Heart right ventricle (tissue), 16 donors: ENCODE measurements around the gene DGLUCY. TPM values are rescaled to one million over a fixed set of nuclear protein-coding genes. Genes with fewer than 3 reads are reported as not detected.
A peak's percentile ranks its signal among the peaks of the same experiment; 100 is the strongest.
"Not testable (repeated sequence)": the region's sequence is repeated elsewhere in the genome, so short reads cannot be mapped to it uniquely, and the experiment has no call there.

Experiments used
- ATAC-seq, 8 donors: fragments of 200-7000 bp; cut with Tn5 transposase; one replicate each; pipeline ENCODE4 v1.9.1; 2020; ENCODE audit warnings: mild to moderate bottlenecking in 8 of 8, moderate library complexity in 8 of 8, moderate number of reproducible peaks in 1 of 8
- DNase-seq, 2 donors: peaks; one replicate each; pipeline ENCODE4 v3.0.0-alpha.2; 2020
- H3K27ac ChIP-seq, 10 donors: fragments of 200-600 bp; sonication (generic) in 2 of 10; one replicate each; pipeline versions ENCODE4 v1.5.0 to v1.8.0; 2020 to 2022; ENCODE audit warnings: mild to moderate bottlenecking in 3 of 10
- H3K27me3 ChIP-seq, 7 donors: fragments of 200-600 bp; one replicate each; pipeline ENCODE4 v1.8.0; 2021 to 2022; ENCODE audit warnings: mild to moderate bottlenecking in 2 of 7
- H3K36me3 ChIP-seq, 9 donors: fragments of 200-600 bp; sonication (generic) in 1 of 9; one replicate each; pipeline versions ENCODE4 v1.5.0 to v1.8.0; 2020 to 2022; ENCODE audit warnings: mild to moderate bottlenecking in 2 of 9
- H3K4me1 ChIP-seq, 9 donors: fragments of 200-600 bp; sonication (generic) in 1 of 9; one replicate each; pipeline versions ENCODE4 v1.5.0 to v1.8.0; 2020 to 2022; ENCODE audit warnings: mild to moderate bottlenecking in 4 of 9
- H3K4me3 ChIP-seq, 10 donors: fragments of 200-600 bp; sonication (generic) in 2 of 10; one replicate each; pipeline versions ENCODE4 v1.5.0 to v1.8.0; 2020 to 2022; ENCODE audit warnings: mild to moderate bottlenecking in 7 of 10, moderate library complexity in 2 of 10
- H3K9me3 ChIP-seq, 11 donors: fragments of 200-600 bp in 10 of 11; sonication (generic) in 2 of 11; one replicate each; pipeline versions ENCODE4 v1.5.0 to v1.8.0; 2013 to 2022; ENCODE audit warnings: mild to moderate bottlenecking in 2 of 11, control low read depth in 1 of 11, moderate library complexity in 1 of 11
- WGBS, 2 donors: extraction: QIAGEN DNeasy Blood & Tissue Kit; methylation state at CpG; one replicate each; pipeline ENCODE4 v1.1.7; 2013; ENCODE audit warnings: inconsistent platforms in 1 of 2; 5-methylcytosine and 5-hydroxymethylcytosine counted together
- intact Hi-C, 10 donors: fragments of 100-400 bp; cut with DNase I; formaldehyde crosslinking; loops; one replicate each; pipeline versions ENCODE4 v1.11.1 to v1.14.2; 2022
- polyA plus RNA-seq, 2 donors: library from polyadenylated mRNA; stranded (reverse); fragments of 200-250 nt; gene quantifications; one replicate each; pipeline ENCODE4 v1.2.3, GENCODE V29; 2013
- total RNA-seq, 10 donors: library from RNA; stranded (reverse); fragmentation: NEBNext Ultra II Directional in 3 of 10; extraction: Animal tissue kit (Norgen Biotek cat#: 25700) in 3 of 10; gene quantifications; one replicate each; pipeline versions ENCODE4 v1.2.1 to v1.2.4, GENCODE V29; 2021 to 2023
- TF ChIP-seq, protein P1 (sequence below), 9 donors: fragments of 200-600 bp; sonication (generic) in 2 of 9; IDR thresholded peaks; one replicate each; pipeline versions ENCODE4 v1.5.0 to v1.8.0; 2021 to 2022; ENCODE audit warnings: antibody characterized with exemption in 9 of 9, mild to moderate bottlenecking in 5 of 9, moderate library complexity in 1 of 9
- donor health status: Arrhythmogenic right ventricular cardiomyopathy.
- donor health status: ischemic (EF 13 %, LVEDD 7.1; RV severe dilation, severe dysfunction).
- donor health status: healthy with polysubstance abuse.
- donor health status: DM: no; HTN: yes; CAD: no.
- donor health status: DM: no; HTN: no; CAD: no.
- donor health status: ischemic (EF 25% LVEDD 6.9; RV normal size, moderate dysfunction).
- donor health status: ischemic (EF 25% LVEDD 5.7; RV mildly dilated, moderate dysfunction).
- donor health status: healthy.
- donor health status: DM: yes; HTN: yes; CAD: no.
- donor health status: Ischemic cardiomyopathy.
- donor health status: ischemic (EF 35%, LVEDD 5.7; RV mildly dilated, moderate dysfunction).
- donor health status: nonischemic (EF 11% LVEDD 7.7; RV severe dilation, severe dysfunction).
- donor health status: DM: yes; HTN: yes; CAD: no.
- donor health status: PGD.
- donor health status: ischemic (EF 29% LVEDD 5.4; RV normal size, mild dysfunction).
- donor health status: nonischemic (EF 23%, LVEDD 6.1; RV moderate dilation, normal function).

DGLUCY gene
- total and polyA plus RNA-seq, 12 donors, result 43.5 to 270 (median 201) TPM

DNA sequence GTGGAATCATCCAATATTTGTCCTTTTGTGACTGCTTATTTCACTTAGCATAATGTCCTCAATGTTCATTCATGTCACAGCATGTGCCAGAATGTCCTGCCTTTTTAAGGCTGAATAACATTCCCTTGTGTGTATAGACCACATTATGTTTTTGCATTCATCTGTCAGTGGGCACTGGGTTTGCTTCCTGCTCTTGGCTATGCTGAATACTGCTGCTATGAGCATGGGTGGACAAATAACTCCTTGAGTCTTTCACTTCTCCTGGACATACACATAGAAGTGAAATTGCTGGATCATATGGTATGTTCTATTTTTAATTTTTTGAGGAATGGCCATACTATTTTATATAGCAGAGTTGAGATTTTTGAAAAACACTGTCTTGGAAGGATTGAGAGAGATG is 83.8 kb downstream of the DGLUCY start:
- H3K4me3 ChIP-seq, result no peak overlapping the region
- DNase-seq (no peak), ATAC-seq (no peak)
- intact Hi-C loops, result no loop called here
- peaks cover 0 to 100% (median 34%) of the 10 kb centered on the region in 9 donors for H3K36me3 ChIP-seq
- H3K27me3 ChIP-seq, result no peaks in the 10 kb centered on the region
- H3K9me3 ChIP-seq, result no peaks in the 10 kb centered on the region
- H3K27ac ChIP-seq, result no peak overlapping the region
- TF ChIP-seq, protein P1, sequence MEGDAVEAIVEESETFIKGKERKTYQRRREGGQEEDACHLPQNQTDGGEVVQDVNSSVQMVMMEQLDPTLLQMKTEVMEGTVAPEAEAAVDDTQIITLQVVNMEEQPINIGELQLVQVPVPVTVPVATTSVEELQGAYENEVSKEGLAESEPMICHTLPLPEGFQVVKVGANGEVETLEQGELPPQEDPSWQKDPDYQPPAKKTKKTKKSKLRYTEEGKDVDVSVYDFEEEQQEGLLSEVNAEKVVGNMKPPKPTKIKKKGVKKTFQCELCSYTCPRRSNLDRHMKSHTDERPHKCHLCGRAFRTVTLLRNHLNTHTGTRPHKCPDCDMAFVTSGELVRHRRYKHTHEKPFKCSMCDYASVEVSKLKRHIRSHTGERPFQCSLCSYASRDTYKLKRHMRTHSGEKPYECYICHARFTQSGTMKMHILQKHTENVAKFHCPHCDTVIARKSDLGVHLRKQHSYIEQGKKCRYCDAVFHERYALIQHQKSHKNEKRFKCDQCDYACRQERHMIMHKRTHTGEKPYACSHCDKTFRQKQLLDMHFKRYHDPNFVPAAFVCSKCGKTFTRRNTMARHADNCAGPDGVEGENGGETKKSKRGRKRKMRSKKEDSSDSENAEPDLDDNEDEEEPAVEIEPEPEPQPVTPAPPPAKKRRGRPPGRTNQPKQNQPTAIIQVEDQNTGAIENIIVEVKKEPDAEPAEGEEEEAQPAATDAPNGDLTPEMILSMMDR (IDR thresholded peaks at IDR 0.05), result no peak
- peaks cover 0 to 21% (median 12%) of the 10 kb centered on the region in 9 donors for H3K4me1 ChIP-seq

DNA sequence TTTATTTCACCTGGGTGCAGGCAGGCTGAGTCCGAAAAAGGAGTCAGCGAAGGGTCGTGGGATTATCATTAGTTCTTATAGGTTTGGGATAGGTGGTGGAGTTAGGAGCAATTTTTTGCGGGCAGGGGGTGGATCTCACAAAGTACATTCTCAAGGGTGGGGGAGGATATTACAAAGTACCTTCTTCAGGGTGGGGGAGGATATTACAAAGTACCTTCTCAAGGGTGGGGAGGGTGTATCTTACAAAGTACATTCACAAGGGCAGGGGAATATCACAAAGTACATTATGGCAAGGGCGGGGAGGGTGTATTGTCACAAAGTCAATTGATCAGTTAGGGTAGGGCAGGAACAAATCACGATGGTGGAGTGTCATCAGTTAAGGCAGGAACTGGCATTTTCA is 86.9 kb downstream of the DGLUCY start:
- H3K4me1 ChIP-seq, result peaks cover 0 to 24% (median 14%) of the 10 kb centered on the region in 9 donors
- H3K4me3 ChIP-seq, ATAC-seq, H3K9me3 ChIP-seq, DNase-seq, H3K27me3 ChIP-seq, intact Hi-C loops: not testable (repeated sequence)
- peaks cover 0 to 100% (median 65%) of the 10 kb centered on the region in 9 donors for H3K36me3 ChIP-seq
- H3K27ac ChIP-seq, result peak overlapping the region in 1 of 10 donors; percentile 82
- 98% methylated on average over 6 of the region's 6 CpGs for WGBS, 2 donors

DNA sequence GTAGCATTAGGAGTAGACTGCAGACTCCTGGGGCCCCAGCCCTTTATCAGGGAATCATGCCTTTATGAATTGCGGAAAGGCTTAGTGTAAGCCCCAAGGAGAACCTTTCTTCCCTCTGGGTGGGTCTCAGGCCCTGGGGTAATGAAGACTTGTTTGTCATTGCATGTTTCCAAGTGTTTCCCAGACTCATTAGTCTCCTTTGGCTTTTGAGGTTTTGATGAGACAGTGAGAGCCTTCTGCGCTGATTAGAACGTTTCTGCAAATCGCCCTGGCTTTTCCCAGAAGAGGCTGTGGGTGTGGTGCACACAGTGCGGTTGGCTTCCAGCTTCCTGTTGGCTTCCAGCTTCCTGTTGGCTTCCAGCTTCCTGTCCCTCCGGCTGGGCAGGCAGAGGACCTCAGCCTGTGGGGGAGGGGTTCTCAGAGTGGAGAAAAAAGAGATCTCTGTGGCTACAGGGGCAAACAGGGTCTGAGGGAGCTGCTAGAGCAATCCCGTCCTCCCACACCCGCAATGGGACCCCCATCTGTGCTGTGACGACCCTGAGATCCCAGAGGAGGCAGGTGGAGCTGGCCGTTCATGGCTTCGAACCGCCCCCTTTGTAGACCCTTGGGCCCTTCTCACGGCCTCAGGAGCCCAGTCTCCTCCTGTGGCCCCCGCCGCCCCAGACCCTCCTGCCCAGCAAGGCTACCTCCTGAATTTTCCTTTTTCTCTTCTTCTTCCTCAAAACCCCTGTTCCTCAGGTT is 88.5 kb downstream of the DGLUCY start:
- Histone ChIP-seq H3K4me3 (no peak overlapping the region), H3K36me3 (peaks cover 0 to 100% (median 74%) of the 10 kb centered on the region in 9 donors), H3K27ac (peak overlapping the region in 8 of 10 donors; percentile 36 to 82 (median 48)), H3K27me3 (no peaks in the 10 kb centered on the region), H3K9me3 (no peaks in the 10 kb centered on the region), H3K4me1 (peaks cover 0 to 31% (median 14%) of the 10 kb centered on the region in 9 donors)
- peak; percentile 42 to 43 for DNase-seq
- peak; percentile 59 to 84 (median 72) for ATAC-seq
- TF ChIP-seq, protein P1 (IDR thresholded peaks at IDR 0.05), result no peak
- intact Hi-C loops, result no loop called here
- 73 to 78% methylated on average over 15 of the region's 15 CpGs for WGBS, 2 donors

DNA sequence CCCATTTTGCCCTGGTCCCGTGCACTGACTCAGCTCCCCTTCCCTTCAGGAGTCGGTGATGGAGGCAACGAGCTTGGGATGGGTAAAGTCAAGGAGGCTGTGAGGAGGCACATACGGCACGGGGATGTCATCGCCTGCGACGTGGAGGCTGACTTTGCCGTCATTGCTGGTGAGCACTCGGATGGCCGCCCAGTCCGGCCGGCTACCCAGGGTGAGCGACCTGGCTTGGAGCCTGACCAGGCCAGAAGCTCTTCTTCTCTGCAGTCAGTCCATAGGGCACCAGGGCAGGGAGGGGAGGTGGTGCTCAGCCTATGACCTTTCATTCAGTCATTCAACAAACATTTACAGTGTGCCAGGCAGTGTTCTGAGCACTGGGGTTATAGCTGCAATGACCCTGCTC is 90.8 kb downstream of the DGLUCY start:
- TF ChIP-seq, protein P1 (IDR thresholded peaks at IDR 0.05), result no peak
- peak overlapping the region in 1 of 10 donors; percentile 62 for H3K27ac ChIP-seq
- ATAC-seq, result peak in 2 of 8 donors; percentile 14 to 25
- intact Hi-C loops, result no loop called here
- no peak for DNase-seq
- H3K27me3 ChIP-seq, result no peaks in the 10 kb centered on the region
- H3K4me1 ChIP-seq, result peaks cover 0 to 31% (median 14%) of the 10 kb centered on the region in 9 donors
- H3K36me3 ChIP-seq, result peaks cover 0 to 100% (median 71%) of the 10 kb centered on the region in 9 donors
- no peak overlapping the region for H3K4me3 ChIP-seq
- WGBS, 2 donors, result 96 to 97% methylated on average over 14 of the region's 14 CpGs
- H3K9me3 ChIP-seq, result no peaks in the 10 kb centered on the region

DNA sequence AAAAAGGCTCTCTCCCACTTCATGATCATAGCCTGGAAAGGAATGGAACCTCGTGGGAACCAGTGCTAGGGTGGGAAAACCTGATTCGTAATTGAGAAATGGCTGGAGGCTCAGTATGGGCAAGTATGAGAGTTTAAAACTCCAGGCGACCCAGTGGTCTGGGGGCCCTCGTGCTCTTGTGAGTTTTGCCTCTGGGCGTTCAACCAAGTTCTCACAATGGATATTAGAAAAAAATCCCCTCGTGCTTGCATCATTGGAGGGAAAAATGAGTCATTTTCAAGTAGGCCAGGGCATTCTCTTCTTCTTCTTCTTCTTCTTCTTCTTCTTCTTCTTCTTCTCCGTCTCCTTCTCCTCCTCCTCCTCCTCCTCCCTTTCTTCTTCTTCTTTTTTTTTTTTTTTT is 91.6 kb downstream of the DGLUCY start:
- H3K4me3 ChIP-seq, result no peak overlapping the region
- intact Hi-C loops, result no loop called here
- TF ChIP-seq, protein P1 (IDR thresholded peaks at IDR 0.05), result no peak
- DNase-seq (no peak), ATAC-seq (no peak)
- H3K27ac ChIP-seq, result peak overlapping the region in 1 of 10 donors; percentile 62
- H3K36me3 ChIP-seq, result peaks cover 0 to 100% (median 71%) of the 10 kb centered on the region in 9 donors
- H3K27me3 ChIP-seq, result no peaks in the 10 kb centered on the region
- peaks cover 0 to 31% (median 14%) of the 10 kb centered on the region in 9 donors for H3K4me1 ChIP-seq
- 78 to 87% methylated on average over 7 of the region's 7 CpGs for WGBS, 2 donors
- peaks cover 0 to 5% (median 0%) of the 10 kb centered on the region in 11 donors for H3K9me3 ChIP-seq
